ENCODE measurements around the gene NRG3.
"Not testable (repeated sequence)": the region's sequence is repeated elsewhere in the genome, so short reads cannot be mapped to it uniquely, and the experiment has no call there.

Gene NRG3

GRCh38 chr10:82628373-82628772 is 753.4 kb downstream of the NRG3 start:
- DNase-seq: no peak

GRCh38 chr10:82643076-82643475 is 768.1 kb downstream of the NRG3 start:
- no peak for DNase-seq

- DNase-seq: no peak
Observed at GRCh38 chr10:82643601-82644000, 768.6 kb downstream of the NRG3 start.

- DNase-seq: no peak
Observed at GRCh38 chr10:82645221-82645620, 770.2 kb downstream of the NRG3 start.

GRCh38 chr10:82653244-82654155 is 778.5 kb downstream of the NRG3 start:
- no peak for DNase-seq

- no peak for DNase-seq
Observed at GRCh38 chr10:82660205-82660604, 785.2 kb downstream of the NRG3 start.

- DNase-seq: no peak
Observed at GRCh38 chr10:82660986-82661385, 786.0 kb downstream of the NRG3 start.

GRCh38 chr10:82661701-82662100 is 786.7 kb downstream of the NRG3 start:
- DNase-seq: no peak

- DNase-seq: no peak
Observed at GRCh38 chr10:82668221-82668895, 793.4 kb downstream of the NRG3 start.

- DNase-seq: no peak
Observed at GRCh38 chr10:82674036-82674435, 799.0 kb downstream of the NRG3 start.

- not testable (repeated sequence) for DNase-seq
Observed at GRCh38 chr10:82677932-82678331, 802.9 kb downstream of the NRG3 start.

- not testable (repeated sequence) for DNase-seq
Observed at GRCh38 chr10:82678451-82678850, 803.5 kb downstream of the NRG3 start.

GRCh38 chr10:82680608-82681007 is 805.6 kb downstream of the NRG3 start:
- DNase-seq: no peak

GRCh38 chr10:82683945-82684344 is 809.0 kb downstream of the NRG3 start:
- DNase-seq: no peak

- DNase-seq: no peak
Observed at GRCh38 chr10:82685087-82685486, 810.1 kb downstream of the NRG3 start.

GRCh38 chr10:82691211-82691610 is 816.2 kb downstream of the NRG3 start:
- DNase-seq: no peak

- no peak for DNase-seq
Observed at GRCh38 chr10:82692458-82692857, 817.5 kb downstream of the NRG3 start.

GRCh38 chr10:82721831-82722230 is 846.8 kb downstream of the NRG3 start:
- DNase-seq: no peak

GRCh38 chr10:82722273-82722672 is 847.3 kb downstream of the NRG3 start:
- no peak for DNase-seq

- DNase-seq: no peak
Observed at GRCh38 chr10:82736305-82736704, 861.3 kb downstream of the NRG3 start.

GRCh38 chr10:82737549-82737948 is 862.6 kb downstream of the NRG3 start:
- DNase-seq: no peak

GRCh38 chr10:82738592-82738991 is 863.6 kb downstream of the NRG3 start:
- DNase-seq: no peak

- no peak for DNase-seq
Observed at GRCh38 chr10:82742478-82742877, 867.5 kb downstream of the NRG3 start.

GRCh38 chr10:82742898-82743297 is 867.9 kb downstream of the NRG3 start:
- DNase-seq: no peak
